Cardiac septum (tissue), 1 donor: ENCODE results near the gene CFAP47. TPM values are rescaled to one million over a fixed set of nuclear protein-coding genes. Genes with fewer than 3 reads are reported as not detected.
"Not testable (repeated sequence)": the region's sequence is repeated elsewhere in the genome, so short reads cannot be mapped to it uniquely, and the experiment has no call there.

Experiments used
- DNase-seq: peaks from one replicate; pipeline ENCODE4 v3.0.0-alpha.2; 2020; ENCODE audit warnings: low spot score
- intact Hi-C: fragments of 100-400 bp; cut with DNase I; formaldehyde crosslinking; loops from one replicate; pipeline ENCODE4 v1.14.0; 2022
- long read RNA-seq: library from polyadenylated mRNA; unstranded; transcript quantifications from one replicate; pipeline ENCODE4 v2.0.0, GENCODE V29; 2021
- total RNA-seq: library from RNA; stranded (reverse); fragmentation: NEBNext Ultra II Directional; extraction: Animal tissue kit (Norgen Biotek cat#: 25700); gene quantifications from one replicate; pipeline ENCODE4 v1.2.1, GENCODE V29; 2021
- donor health status: DM: no; HTN: no; CAD: no.

CFAP47 gene
- not detected for total RNA-seq
- long read RNA-seq = 0 reads

- no peak for DNase-seq
- intact Hi-C loops = no loop called here
These were observed at the start of gene CFAP47 for GRCh38 chrX:35919536-35920309. TSS of gene CFAP47 (plus strand) at chrX:35919734. CDS start at chrX:35919800, 66 bp downstream.

- no peak for DNase-seq
- intact Hi-C loops = no loop called here
These were observed 38.9 kb upstream of the CFAP47 start for GRCh38 chrX:35880601-35881000.

- no peak for DNase-seq
These were observed 33.4 kb upstream of the CFAP47 start for GRCh38 chrX:35886135-35886534.

GRCh38 chrX:35890699-35891098, 28.8 kb upstream of the CFAP47 start:
- DNase-seq = no peak
- intact Hi-C loops = loop anchor here (10.0 kb wide), 1 partner anchor 974 kb away; no protein-coding TSS in a partner anchor

More at GRCh38 chrX:35886135-35886534, 33.4 kb upstream of the CFAP47 start:
- intact Hi-C loops = no loop called here

GRCh38 chrX:35986816-35987215, 67.3 kb downstream of the CFAP47 start:
- intact Hi-C loops, DNase-seq: not testable (repeated sequence)

- no peak for DNase-seq
- intact Hi-C loops = no loop called here
These were observed 87.7 kb downstream of the CFAP47 start for GRCh38 chrX:36007207-36007606.

- no peak for DNase-seq
- intact Hi-C loops = no loop called here
These were observed 99.6 kb downstream of the CFAP47 start for GRCh38 chrX:36019125-36019524.

GRCh38 chrX:36035550-36035949, 116.0 kb downstream of the CFAP47 start:
- no peak for DNase-seq
- intact Hi-C loops = no loop called here

- no peak for DNase-seq
- intact Hi-C loops = no loop called here
These were observed 143.2 kb downstream of the CFAP47 start for GRCh38 chrX:36062778-36063177.

GRCh38 chrX:36071061-36071460, 151.5 kb downstream of the CFAP47 start:
- intact Hi-C loops = no loop called here
- no peak for DNase-seq

GRCh38 chrX:36075009-36075408, 155.5 kb downstream of the CFAP47 start:
- intact Hi-C loops, DNase-seq: not testable (repeated sequence)

GRCh38 chrX:36083256-36083655, 163.7 kb downstream of the CFAP47 start:
- DNase-seq = no peak
- intact Hi-C loops = no loop called here

GRCh38 chrX:36087366-36087765, 167.8 kb downstream of the CFAP47 start:
- intact Hi-C loops = no loop called here
- no peak for DNase-seq

- peak; percentile 54 for DNase-seq
- intact Hi-C loops = not testable (repeated sequence)
These were observed 169.4 kb downstream of the CFAP47 start for GRCh38 chrX:36088939-36089338.

- DNase-seq = no peak
- intact Hi-C loops = no loop called here
These were observed 182.9 kb downstream of the CFAP47 start for GRCh38 chrX:36102425-36102824.

- intact Hi-C loops = no loop called here
- no peak for DNase-seq
These were observed 196.7 kb downstream of the CFAP47 start for GRCh38 chrX:36116222-36116621.

GRCh38 chrX:36159254-36159653, 239.7 kb downstream of the CFAP47 start:
- intact Hi-C loops = no loop called here
- DNase-seq = no peak

- intact Hi-C loops = no loop called here
- no peak for DNase-seq
These were observed 240.5 kb downstream of the CFAP47 start for GRCh38 chrX:36160081-36160480.

GRCh38 chrX:36198575-36198974, 279.0 kb downstream of the CFAP47 start:
- intact Hi-C loops = no loop called here
- DNase-seq = no peak

- intact Hi-C loops = no loop called here
- DNase-seq = no peak
These were observed 280.4 kb downstream of the CFAP47 start for GRCh38 chrX:36199928-36200327.

GRCh38 chrX:36214924-36215323, 295.4 kb downstream of the CFAP47 start:
- intact Hi-C loops = no loop called here
- DNase-seq = no peak

- intact Hi-C loops = no loop called here
- no peak for DNase-seq
These were observed 299.3 kb downstream of the CFAP47 start for GRCh38 chrX:36218801-36219200.
